ENCODE data around the gene RASA2.
"Not testable (repeated sequence)": the region's sequence is repeated elsewhere in the genome, so short reads cannot be mapped to it uniquely, and the experiment has no call there.

The RASA2 gene

GRCh38 chr3:141536017-141536416 lies 49.2 kb downstream of the RASA2 start:
- DNase-seq (ENCODE audit: low read depth in 2 of 2), result not testable (repeated sequence)

- no peak for DNase-seq (ENCODE audit: low read depth in 2 of 2)
Measured at GRCh38 chr3:141537856-141538255, 51.0 kb downstream of the RASA2 start.

GRCh38 chr3:141538568-141539240 lies 51.9 kb downstream of the RASA2 start:
- no peak for DNase-seq (ENCODE audit: low read depth in 2 of 2)

- no peak for DNase-seq (ENCODE audit: low read depth in 2 of 2)
Measured at GRCh38 chr3:141539431-141540187, 52.8 kb downstream of the RASA2 start.

- no peak for DNase-seq (ENCODE audit: low read depth in 2 of 2)
Measured at GRCh38 chr3:141540531-141540930, 53.7 kb downstream of the RASA2 start.

- DNase-seq (ENCODE audit: low read depth in 2 of 2), result no peak
Measured at GRCh38 chr3:141542202-141542969, 55.6 kb downstream of the RASA2 start.

GRCh38 chr3:141542989-141543388 lies 56.2 kb downstream of the RASA2 start:
- no peak for DNase-seq (ENCODE audit: low read depth in 2 of 2)

GRCh38 chr3:141544697-141545096 lies 57.9 kb downstream of the RASA2 start:
- no peak for DNase-seq (ENCODE audit: low read depth in 2 of 2)

GRCh38 chr3:141546081-141546480 lies 59.3 kb downstream of the RASA2 start:
- no peak for DNase-seq (ENCODE audit: low read depth in 2 of 2)

- DNase-seq (ENCODE audit: low read depth in 2 of 2), result no peak
Measured at GRCh38 chr3:141546586-141546985, 59.8 kb downstream of the RASA2 start.

GRCh38 chr3:141547791-141548190 lies 61.0 kb downstream of the RASA2 start:
- no peak for DNase-seq (ENCODE audit: low read depth in 2 of 2)

GRCh38 chr3:141550926-141551665 lies 64.3 kb downstream of the RASA2 start:
- DNase-seq (ENCODE audit: low read depth in 2 of 2), result no peak

- no peak for DNase-seq (ENCODE audit: low read depth in 2 of 2)
Measured at GRCh38 chr3:141552440-141552991, 65.7 kb downstream of the RASA2 start.

GRCh38 chr3:141553055-141553454 lies 66.2 kb downstream of the RASA2 start:
- no peak for DNase-seq (ENCODE audit: low read depth in 2 of 2)

- peak in 1 of 2 donors; percentile 17 for DNase-seq (ENCODE audit: low read depth in 2 of 2)
Measured at GRCh38 chr3:141556034-141556433, 69.2 kb downstream of the RASA2 start.

- no peak for DNase-seq (ENCODE audit: low read depth in 2 of 2)
Measured at GRCh38 chr3:141557961-141558706, 71.3 kb downstream of the RASA2 start.

GRCh38 chr3:141561426-141562034 lies 74.7 kb downstream of the RASA2 start:
- DNase-seq (ENCODE audit: low read depth in 2 of 2), result peak in 1 of 2 donors; percentile 22

- DNase-seq (ENCODE audit: low read depth in 2 of 2), result no peak
Measured at GRCh38 chr3:141564241-141564640, 77.4 kb downstream of the RASA2 start.

- DNase-seq (ENCODE audit: low read depth in 2 of 2), result no peak
Measured at GRCh38 chr3:141570068-141570467, 83.2 kb downstream of the RASA2 start.

All from stimulated activated CD4-positive, alpha-beta T cell treated with anti-CD3 and anti-CD28 coated beads, Interleukin-15, amount 100 ng/mL, for 48 hours (primary cell).